T-helper 1 cell treated with Interleukin-12 subunit alpha and Interleukin-12 subunit beta and Interleukin-4 antibody, amounts not matched to agents 30 μg/mL and 1 μg/mL, for 36 hours (primary cell): ENCODE results near the gene SLC12A3.

Experiments
- H3K27ac Mint-ChIP-seq: one replicate; pipeline ENCODE4 v1.8.0; 2021; ENCODE audit warnings: mild to moderate bottlenecking, mixed read lengths
- H3K27me3 Mint-ChIP-seq: one replicate; pipeline ENCODE4 v1.8.0; 2021; ENCODE audit warnings: low read depth, mixed read lengths
- H3K36me3 Mint-ChIP-seq: one replicate; pipeline ENCODE4 v1.8.0; 2021; ENCODE audit warnings: low read depth, mixed read lengths
- H3K4me1 Mint-ChIP-seq: one replicate; pipeline ENCODE4 v1.8.0; 2021; ENCODE audit warnings: low read depth, mixed read lengths
- H3K4me3 Mint-ChIP-seq: one replicate; pipeline ENCODE4 v1.8.0; 2021; ENCODE audit warnings: mild to moderate bottlenecking, moderate library complexity, mixed read lengths
- H3K9me3 Mint-ChIP-seq: one replicate; pipeline ENCODE4 v1.8.0; 2021; ENCODE audit warnings: mixed read lengths

The SLC12A3 gene

DNA sequence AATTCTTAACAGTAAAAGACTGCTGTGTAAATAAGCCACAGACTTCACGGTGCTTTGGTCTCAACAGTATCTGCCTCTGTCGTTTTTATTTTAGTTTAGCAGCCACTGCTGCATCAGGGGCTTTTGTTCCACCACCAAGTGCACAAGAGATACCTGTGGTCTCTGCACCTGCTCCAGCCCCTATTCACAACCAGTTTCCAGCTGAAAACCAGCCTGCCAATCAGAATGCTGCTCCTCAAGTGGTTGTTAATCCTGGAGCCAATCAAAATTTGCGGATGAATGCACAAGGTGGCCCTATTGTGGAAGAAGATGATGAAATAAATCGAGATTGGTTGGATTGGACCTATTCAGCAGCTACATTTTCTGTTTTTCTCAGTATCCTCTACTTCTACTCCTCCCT, 74.8 kb downstream of the SLC12A3 start:
- Mint-ChIP-seq H3K36me3 (peaks cover 75% of the 10 kb centered on the region), H3K9me3 (no peaks in the 10 kb centered on the region), H3K27me3 (no peaks in the 10 kb centered on the region), H3K27ac (peak overlapping the region; percentile 59), H3K4me1 (peaks cover 71% of the 10 kb centered on the region), H3K4me3 (peak overlapping the region; percentile 85)

DNA sequence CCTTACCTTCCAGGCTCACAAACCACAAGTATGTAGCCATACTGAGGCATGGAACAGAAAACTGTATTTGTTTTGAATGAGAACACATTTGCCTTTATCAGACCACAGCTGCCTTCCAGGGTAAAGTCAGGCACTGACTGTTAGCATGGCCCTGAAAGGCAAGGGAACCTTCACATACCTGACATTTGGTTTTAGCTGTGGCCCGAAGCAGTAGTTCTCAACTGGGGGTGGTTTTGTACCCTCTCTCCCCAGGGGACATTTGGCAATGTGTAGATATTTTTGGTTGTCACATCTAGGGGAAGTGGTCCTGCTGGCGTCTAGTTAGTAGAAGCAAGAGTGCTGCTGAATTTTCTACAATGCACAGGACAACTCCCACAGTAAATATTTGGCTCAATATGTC, 76.1 kb downstream of the SLC12A3 start:
- H3K9me3 Mint-ChIP-seq: no peaks in the 10 kb centered on the region
- H3K4me3 Mint-ChIP-seq: no peak overlapping the region
- no peaks in the 10 kb centered on the region for H3K27me3 Mint-ChIP-seq
- H3K27ac Mint-ChIP-seq: no peak overlapping the region
- H3K4me1 Mint-ChIP-seq: peaks cover 63% of the 10 kb centered on the region
- peaks cover 67% of the 10 kb centered on the region for H3K36me3 Mint-ChIP-seq

DNA sequence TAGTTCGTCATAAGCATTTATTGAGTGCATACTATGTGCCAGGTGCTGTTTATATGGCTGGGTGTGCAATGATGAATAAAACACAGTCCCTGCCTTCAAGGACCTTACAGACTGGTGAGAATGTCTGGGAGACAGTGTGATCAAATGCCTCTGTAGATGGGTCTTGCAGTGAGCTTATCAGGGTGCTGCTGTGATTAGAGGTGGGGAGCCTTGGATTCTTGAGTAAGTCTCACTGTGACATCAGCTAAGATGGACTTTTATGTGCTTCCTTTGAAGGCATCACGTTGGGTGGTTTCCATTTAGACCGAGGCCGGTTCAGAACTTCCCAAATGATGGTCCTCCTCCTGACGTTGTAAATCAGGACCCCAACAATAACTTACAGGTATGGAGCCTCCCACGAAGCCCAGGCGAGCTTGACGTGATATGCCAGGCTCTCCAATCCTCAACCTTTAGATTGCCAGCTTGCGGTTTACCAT, 76.9 kb downstream of the SLC12A3 start:
- Mint-ChIP-seq H3K9me3 (no peaks in the 10 kb centered on the region), H3K4me1 (peaks cover 59% of the 10 kb centered on the region), H3K27me3 (no peaks in the 10 kb centered on the region), H3K4me3 (no peak overlapping the region), H3K27ac (peak overlapping the region; percentile 36), H3K36me3 (peaks cover 63% of the 10 kb centered on the region)

DNA sequence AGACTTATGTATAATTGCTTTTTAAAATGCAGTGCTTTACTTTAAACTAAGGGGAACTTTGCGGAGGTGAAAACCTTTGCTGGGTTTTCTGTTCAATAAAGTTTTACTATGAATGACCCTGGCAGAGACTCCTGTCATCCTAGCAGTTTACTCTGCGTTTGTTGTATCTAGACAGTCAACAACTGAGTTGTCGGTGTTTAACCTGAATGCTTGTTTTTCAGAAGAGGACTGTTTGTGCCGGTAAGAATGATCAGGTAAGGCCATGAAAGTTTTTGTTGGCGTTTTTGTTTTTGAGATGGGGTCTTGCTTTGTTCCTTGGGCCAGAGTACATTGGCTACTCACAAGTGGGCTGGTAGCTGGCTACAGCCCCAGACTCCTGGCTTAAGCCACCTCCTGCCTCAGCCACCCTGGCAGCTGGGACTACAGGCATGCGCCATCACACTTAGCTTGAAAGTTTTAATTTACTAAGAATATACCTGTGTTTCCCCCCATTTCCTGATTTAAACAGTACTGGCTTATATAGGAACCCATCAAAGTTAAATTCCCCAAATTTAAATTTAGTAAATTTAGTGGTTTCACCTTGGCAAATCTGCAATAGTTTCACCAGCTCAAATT, 78.9 kb downstream of the SLC12A3 start:
- Mint-ChIP-seq H3K4me3 (no peak overlapping the region), H3K27me3 (no peaks in the 10 kb centered on the region), H3K36me3 (peaks cover 49% of the 10 kb centered on the region), H3K27ac (peak overlapping the region; percentile 50), H3K9me3 (no peaks in the 10 kb centered on the region), H3K4me1 (peaks cover 41% of the 10 kb centered on the region)

DNA sequence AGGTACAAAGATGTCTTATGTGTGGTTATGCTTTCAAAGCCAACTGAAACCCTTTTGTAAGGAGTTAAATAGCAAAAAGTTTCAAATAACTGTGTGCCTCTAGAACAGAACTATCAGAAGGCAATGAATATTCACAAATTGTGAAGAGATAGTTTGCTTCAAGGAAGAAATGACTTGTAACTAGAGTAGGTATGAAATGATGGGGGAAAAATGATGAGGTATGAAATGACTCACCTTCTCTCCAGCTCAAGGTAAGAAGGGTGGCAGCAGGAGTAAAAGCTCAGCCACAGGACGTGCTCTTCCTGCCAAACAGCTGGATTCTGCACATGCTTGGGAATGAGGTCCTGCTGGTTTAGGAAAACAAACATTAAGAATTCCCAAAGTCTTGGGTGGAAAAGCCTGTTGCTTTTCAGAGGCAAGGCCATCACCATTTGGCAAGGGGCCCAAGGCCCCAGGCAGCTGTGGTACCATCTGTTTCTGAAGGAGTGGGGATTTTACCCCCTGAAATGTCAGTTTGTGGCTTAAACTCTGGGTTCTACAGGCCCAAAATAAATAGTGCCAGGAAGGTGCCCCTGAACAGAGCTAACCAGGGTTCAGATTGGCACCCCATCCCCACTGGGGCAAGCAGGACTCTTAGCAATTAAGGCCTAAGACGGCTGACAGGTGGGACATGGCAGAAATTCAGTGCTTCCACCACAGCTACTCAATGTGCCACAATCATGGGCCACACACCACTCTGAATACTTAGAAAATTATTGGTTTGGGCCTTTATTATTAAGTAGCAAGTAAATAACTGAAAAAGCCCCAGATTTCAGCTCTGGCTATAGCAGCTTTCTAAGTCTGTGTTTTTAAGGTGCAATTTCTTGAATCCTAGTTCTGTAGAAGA, 80.2 kb downstream of the SLC12A3 start:
- Mint-ChIP-seq H3K27ac (peak overlapping the region; percentile 62), H3K27me3 (no peaks in the 10 kb centered on the region), H3K9me3 (no peaks in the 10 kb centered on the region), H3K4me3 (no peak overlapping the region), H3K36me3 (peaks cover 39% of the 10 kb centered on the region), H3K4me1 (peaks cover 32% of the 10 kb centered on the region)

DNA sequence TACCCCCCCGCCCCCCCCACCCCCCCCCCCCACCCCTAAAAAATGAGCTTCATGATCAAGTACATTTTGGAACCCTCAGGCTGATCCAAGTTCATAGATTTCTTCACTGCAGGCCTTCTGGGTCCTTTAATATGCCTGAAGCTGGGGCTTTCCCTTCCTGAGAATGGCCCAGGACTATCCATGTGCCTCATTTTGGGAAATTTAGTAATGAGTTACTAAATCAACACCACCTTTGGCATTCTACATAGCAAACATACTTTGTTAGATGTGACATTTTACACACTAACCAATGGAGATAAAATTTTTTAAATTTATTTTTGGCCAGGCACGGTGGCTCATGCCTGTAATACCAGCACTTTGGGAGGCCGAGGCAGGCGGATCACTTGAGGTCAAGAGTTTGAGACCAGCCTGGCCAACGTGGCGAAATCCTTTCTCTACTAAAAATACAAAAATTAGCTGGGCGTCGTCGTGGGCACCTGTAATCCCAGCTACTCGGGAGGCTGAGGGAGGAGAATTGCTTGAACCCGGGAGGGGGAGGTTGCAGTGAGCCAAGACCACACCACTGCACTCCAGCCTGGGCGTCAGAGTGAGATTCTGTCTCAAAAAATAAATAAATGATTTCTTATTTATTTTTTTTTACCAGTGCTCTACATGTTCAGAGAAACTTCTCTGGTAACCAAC, 81.0 kb downstream of the SLC12A3 start:
- H3K4me1 Mint-ChIP-seq: peaks cover 37% of the 10 kb centered on the region
- H3K36me3 Mint-ChIP-seq: peaks cover 37% of the 10 kb centered on the region
- H3K4me3 Mint-ChIP-seq: no peak overlapping the region
- H3K27ac Mint-ChIP-seq: no peak overlapping the region
- H3K27me3 Mint-ChIP-seq: no peaks in the 10 kb centered on the region
- H3K9me3 Mint-ChIP-seq: no peaks in the 10 kb centered on the region

DNA sequence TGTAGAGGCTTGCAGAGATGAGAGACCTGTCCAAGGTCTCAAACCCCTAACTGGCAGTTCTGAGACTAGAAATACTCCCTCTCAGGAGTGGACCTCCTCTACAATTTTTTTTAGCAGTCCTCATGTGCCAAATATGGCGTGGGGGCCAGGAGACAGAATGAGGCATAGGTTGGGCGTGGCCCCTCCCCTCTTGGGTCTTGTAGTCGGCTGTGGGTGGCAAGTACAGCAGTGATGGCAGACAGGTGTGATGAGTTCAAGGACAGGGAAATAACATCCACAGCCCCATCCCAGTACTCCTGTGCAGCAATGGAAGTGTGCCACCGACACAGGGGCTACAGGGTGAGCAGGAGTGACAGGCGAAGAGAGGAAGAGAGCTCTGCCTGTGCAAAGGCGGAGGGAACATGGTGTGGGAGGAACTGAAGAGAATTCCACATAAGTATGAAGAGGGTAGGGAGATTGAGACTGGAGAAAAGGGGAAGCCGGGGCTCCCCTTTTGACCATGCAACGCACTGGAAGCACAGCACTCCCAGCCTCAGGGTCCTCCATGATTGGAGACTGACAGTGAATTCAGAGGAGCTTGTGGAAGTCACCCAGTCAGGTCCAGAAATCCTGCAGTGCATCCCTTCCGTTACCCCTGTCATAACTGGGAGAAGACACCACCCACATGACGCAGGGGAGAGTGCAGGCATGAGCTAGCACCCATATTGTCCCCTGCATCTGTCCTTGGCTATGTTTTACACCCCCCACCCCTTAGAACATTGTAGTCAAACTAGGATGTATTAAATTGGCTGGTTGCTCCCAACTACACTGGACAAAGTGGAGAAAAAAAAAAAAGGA, 82.0 kb downstream of the SLC12A3 start:
- Mint-ChIP-seq H3K36me3 (peaks cover 31% of the 10 kb centered on the region), H3K27me3 (no peaks in the 10 kb centered on the region), H3K4me1 (peaks cover 40% of the 10 kb centered on the region), H3K9me3 (no peaks in the 10 kb centered on the region), H3K4me3 (no peak overlapping the region), H3K27ac (peak overlapping the region; percentile 49)

DNA sequence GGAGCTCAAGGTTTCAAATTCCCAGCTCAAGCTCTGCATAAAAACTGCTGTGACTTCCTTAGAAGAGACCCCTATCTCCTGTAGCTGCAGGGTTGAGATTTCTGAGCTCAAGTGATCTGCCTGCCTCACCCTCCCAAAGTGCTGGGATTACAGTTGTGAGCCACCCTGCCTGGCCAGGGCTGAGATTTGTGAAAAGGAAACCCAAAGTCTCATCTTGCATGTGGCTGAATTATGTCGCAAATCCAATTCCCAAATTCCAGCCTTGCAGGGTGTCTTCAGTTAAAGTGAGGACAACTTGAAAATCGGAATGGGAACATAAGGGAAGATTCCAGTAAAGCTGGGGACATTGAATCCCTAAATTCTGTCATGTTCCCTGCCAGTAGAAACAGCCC, 82.6 kb downstream of the SLC12A3 start:
- peaks cover 29% of the 10 kb centered on the region for H3K36me3 Mint-ChIP-seq
- H3K4me3 Mint-ChIP-seq: no peak overlapping the region
- H3K27me3 Mint-ChIP-seq: no peaks in the 10 kb centered on the region
- H3K4me1 Mint-ChIP-seq: peaks cover 39% of the 10 kb centered on the region
- peak overlapping the region; percentile 36 for H3K27ac Mint-ChIP-seq
- H3K9me3 Mint-ChIP-seq: no peaks in the 10 kb centered on the region

DNA sequence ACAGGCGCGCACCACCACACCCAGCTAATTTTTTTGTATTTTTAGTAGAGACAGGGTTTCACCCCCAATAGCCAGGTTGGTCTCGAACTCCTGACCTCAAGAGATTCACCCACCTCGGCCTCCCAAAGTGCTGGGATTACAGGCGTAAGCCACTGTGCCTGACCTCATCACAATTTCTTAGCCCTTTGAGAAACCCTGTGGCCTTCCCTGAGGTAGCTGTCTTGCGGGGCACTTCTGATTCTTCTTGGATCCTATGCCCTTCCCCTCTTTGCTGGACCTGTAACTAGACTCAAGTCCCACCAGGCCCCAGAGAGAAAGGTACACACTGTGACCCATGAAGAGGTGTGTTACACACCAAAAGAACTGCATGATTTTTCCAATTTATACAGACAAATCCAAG, 83.2 kb downstream of the SLC12A3 start:
- Mint-ChIP-seq H3K36me3 (peaks cover 23% of the 10 kb centered on the region), H3K4me1 (peaks cover 33% of the 10 kb centered on the region), H3K27me3 (no peaks in the 10 kb centered on the region), H3K4me3 (no peak overlapping the region), H3K9me3 (no peaks in the 10 kb centered on the region), H3K27ac (peak overlapping the region; percentile 74)

DNA sequence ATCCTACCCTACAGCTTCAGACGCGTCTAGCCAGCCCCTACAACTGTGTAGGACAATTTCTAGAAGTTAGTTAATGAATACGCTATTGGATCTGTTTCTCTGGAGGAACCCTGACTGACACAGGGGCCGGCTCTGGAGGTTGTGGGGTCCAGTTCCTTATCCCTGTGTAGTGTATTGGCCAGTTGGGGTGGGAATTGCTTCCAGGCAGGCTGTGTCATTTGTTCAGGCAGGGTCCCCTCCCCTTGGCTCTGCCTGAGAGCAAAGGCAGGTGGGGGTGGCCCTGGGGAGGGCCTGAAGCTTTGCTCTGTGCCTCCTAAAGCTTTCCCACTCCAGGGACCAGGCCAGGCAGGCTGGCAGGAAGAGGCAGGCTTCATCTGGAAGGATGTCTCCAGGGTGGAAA, 85.0 kb downstream of the SLC12A3 start:
- Mint-ChIP-seq H3K27ac (no peak overlapping the region), H3K36me3 (peaks cover 9% of the 10 kb centered on the region), H3K27me3 (no peaks in the 10 kb centered on the region), H3K4me3 (no peak overlapping the region), H3K9me3 (no peaks in the 10 kb centered on the region), H3K4me1 (peaks cover 19% of the 10 kb centered on the region)

DNA sequence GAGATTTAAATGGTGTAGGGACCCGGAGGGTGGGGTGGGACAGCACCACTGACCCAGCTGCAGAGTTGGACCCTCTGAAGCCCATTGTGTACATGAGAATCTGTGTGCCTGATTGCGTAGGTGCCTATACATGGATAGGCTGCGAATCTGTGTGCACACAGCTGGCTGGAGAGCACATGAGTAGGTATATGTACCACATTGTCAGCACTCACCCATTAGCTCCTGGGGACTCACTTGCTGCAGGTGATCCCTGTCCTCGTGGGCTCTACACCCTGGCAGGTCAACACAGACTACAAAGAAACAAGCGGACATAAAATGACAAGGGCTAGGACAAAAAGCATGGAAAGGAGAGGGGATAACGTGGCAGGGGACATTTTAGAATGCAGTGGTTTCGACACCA, 85.4 kb downstream of the SLC12A3 start:
- no peak overlapping the region for H3K4me3 Mint-ChIP-seq
- peaks cover 8% of the 10 kb centered on the region for H3K36me3 Mint-ChIP-seq
- peaks cover 18% of the 10 kb centered on the region for H3K4me1 Mint-ChIP-seq
- H3K27me3 Mint-ChIP-seq: no peaks in the 10 kb centered on the region
- no peaks in the 10 kb centered on the region for H3K9me3 Mint-ChIP-seq
- peak overlapping the region; percentile 24 for H3K27ac Mint-ChIP-seq

DNA sequence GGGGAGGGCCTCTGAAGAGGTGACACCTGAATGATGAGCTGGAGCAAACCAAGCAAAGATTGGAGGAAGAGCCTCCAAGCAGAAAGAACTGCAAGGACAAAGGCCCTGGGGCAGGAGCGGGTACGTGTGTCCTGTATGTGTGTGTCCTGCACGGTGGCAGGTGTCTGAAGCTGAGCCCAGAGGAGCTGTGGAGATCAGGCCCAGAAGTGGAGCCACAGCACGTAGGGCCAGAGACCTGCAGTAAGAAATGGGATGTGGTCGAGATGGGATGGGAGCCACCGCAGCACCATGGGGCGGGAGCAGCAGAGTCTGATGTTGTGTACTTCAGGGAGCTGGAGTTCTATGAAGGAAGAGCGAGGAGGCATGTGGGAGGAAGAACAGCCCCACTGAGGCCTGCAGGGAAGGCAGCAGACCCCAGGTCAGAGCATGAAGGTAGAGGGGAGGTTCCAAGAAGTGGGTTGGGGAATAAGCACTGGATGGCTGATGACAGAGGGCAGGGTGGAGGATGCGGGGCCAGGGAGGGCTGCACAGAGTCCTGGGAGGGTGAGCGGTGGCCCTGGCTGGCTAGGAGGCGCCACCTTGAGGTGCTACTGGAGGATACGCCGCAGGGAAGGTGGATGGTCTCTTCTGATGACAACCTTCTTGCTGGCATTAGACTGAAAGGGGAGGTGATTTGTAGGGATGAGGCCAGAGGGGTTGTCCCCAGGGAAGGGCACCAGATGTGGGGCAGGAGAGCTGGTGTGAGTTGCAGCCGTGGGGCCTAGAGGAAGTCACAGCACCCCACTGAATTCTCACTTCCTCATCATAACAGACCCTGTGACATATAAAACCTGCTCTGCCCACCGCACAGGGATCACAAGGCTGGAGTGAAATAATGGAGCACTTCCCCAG, 86.1 kb downstream of the SLC12A3 start:
- peak overlapping the region; percentile 24 for H3K27ac Mint-ChIP-seq
- H3K27me3 Mint-ChIP-seq: no peaks in the 10 kb centered on the region
- H3K36me3 Mint-ChIP-seq: peaks cover 8% of the 10 kb centered on the region
- no peak overlapping the region for H3K4me3 Mint-ChIP-seq
- H3K4me1 Mint-ChIP-seq: peaks cover 18% of the 10 kb centered on the region
- H3K9me3 Mint-ChIP-seq: no peaks in the 10 kb centered on the region

DNA sequence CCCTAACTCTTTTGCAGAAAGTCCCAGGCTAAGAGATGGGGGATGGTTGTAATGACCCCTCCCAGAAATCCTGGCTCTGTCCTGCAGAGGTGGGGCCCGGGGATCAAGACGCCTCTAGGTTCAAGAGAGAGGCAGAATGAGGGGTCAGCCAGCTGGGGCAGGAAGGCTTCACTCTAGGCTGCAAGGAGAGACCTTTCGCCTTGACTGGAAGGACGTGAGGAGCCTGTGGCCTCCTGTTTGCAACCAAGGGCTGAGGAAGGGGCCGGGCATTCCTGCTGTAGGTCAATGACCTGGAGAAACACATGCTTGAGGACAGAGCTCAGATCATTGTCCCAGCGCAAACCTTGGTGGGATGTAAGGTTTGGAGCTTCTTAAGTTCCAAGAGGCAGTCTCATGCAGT, 88.0 kb downstream of the SLC12A3 start:
- peaks cover 14% of the 10 kb centered on the region for H3K4me1 Mint-ChIP-seq
- H3K9me3 Mint-ChIP-seq: no peaks in the 10 kb centered on the region
- no peak overlapping the region for H3K4me3 Mint-ChIP-seq
- no peak overlapping the region for H3K27ac Mint-ChIP-seq
- H3K27me3 Mint-ChIP-seq: no peaks in the 10 kb centered on the region
- peaks cover 3% of the 10 kb centered on the region for H3K36me3 Mint-ChIP-seq
